NCI-H2171 treated with DMSO at 0.1 percent for 48 hours (cell line): ENCODE results near the gene NKX6-2.
"Not testable (repeated sequence)": the region's sequence is repeated elsewhere in the genome, so short reads cannot be mapped to it uniquely, and the experiment has no call there.

Experiments used
- DNase-seq: peaks from one replicate; lab custom pipeline; 2025; lab: John Stamatoyannopoulos, UW

Gene NKX6-2

DNA sequence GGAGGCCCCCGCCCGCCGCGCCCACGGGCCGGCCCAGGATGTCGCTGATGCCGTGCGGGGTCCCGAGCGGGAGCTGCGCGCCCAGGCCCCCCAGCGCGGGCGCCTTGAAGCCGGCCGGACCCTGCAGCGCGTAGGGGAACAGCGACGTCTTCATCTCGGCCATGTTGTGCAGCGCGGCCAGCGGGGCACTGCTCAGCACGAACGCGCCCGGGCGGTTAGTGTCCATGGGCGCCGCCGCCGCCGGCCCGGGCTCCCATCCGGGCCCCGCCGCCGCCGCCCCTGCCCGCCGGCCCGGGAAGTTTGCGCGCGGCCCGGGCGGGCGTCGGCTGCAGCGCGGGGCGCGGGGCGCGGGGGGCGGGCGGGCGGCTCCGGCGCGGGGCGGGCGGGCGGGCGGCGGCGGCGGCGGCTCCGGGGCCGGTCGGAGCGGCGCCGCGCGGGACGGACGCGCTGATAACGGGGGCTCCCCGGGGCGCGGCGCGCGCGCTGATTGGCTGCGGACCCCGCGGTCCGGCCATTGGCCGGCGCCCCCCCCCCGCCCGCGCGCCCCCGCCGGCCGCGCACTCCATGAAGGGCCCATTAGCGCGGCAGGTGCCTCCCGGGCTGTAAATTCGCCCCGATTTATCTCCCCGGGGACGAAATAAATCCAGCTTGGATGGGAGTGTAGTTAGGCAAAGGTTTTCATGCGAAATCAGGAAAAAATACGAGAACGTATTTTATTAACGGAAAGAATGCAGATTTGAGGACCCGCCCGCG lies at the start of gene NKX6-2:
Gene NKX6-2, minus strand, starts transcription at position 425 of the 753 bp plus-strand sequence. Its CDS starts 199 bp downstream, at position 226.
- no peak for DNase-seq

DNA sequence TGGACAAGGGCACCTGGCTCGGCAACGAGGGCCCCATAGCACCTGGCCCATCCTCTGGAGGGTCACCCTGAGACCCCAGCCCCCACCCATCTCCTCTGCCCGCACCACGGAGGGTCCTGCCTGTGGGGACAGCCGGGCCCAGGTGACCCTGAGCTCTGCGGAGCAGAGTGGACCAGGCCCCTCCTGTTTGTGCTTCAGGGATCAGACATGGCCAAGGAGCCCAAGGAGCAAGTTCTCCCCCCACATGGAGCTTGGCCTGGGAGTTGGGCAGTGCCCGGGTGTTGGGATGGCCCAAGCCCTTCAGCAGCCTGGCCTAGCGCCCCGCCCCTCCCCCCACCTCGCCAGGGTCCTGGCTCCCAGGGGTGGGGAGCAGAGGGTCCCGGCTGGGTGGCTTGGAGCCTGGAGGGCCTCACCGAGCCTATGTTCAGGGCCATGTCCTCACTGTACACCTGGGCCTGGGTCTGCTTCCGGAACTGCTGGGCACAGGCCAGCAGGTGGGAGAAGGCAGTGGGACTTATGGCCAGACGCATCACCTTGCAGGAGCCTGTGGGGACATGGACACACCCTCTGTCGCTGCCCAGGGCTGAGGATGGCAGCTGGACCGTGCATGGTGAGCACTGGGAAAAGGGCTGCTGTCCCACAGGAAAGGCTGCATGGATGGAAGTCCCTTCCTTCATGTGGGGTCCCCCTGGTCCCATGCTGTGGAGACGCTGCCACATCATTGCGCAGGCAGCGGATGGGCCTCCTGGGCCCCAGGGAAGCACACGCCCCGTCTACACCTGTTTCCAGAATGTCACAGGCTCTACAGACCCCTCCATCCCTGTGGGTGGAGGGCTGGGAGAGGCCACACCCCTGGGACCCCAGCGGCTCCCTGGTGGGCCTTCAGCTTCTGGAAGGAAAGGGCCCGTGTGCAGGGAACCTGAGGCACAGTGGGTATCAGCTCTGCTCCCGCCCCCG lies 49.2 kb upstream of the NKX6-2 start:
- no peak for DNase-seq

DNA sequence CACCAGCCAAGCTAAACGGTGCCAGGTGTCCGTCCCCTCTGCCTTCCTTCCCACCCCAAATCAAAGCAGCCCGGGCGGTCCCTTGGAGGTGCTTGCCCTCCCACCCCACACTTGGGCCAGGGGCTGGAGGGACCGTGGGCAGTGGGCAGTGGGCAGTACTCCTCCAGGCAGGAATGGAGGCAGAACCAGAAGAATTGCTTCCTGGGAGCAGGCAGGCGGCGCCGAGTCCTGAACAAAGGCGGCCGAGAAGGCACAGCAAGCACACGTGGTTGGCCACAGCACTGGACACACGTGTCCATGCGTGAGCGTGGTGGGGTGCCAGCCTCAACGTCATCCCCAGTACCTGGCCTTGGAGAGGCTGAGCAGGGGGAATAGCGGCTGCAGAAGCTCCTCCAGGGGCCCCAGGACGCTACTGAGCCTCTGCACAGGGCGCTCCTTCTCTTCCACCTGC lies 48.4 kb upstream of the NKX6-2 start:
- no peak for DNase-seq

DNA sequence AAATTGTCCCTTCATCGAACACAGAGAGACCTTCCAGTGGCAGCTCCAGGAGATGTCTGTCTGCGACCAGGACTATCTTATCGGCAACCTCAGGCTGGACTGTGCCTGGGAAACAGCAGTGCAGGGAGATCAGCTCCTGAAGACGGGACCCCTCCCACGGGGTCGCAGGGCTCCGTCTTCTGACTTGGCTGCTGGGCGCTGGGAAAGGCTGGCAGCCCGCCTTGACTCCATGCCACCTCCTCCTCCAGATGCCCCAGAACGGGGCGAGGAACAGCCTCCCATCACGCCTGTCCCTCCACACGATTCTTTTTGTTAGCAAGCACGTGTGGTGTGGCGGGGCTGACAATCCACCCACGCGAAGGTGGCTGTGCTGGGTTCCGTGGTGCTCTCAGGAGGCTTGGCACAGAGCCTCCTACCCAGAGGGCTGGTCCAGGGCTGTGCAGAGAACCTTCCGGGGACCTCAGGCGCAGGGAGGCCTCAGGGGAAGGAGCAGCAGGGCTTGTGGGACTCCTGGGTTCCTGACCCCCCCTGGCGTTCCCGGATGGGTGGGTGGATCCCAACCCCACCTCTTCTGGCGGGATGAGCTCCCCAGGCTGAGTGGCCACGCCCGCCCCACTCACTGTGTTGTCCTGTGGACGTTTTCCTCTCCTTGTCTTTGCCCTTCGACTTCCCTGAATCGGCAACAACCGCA lies 47.6 kb upstream of the NKX6-2 start:
- no peak for DNase-seq

DNA sequence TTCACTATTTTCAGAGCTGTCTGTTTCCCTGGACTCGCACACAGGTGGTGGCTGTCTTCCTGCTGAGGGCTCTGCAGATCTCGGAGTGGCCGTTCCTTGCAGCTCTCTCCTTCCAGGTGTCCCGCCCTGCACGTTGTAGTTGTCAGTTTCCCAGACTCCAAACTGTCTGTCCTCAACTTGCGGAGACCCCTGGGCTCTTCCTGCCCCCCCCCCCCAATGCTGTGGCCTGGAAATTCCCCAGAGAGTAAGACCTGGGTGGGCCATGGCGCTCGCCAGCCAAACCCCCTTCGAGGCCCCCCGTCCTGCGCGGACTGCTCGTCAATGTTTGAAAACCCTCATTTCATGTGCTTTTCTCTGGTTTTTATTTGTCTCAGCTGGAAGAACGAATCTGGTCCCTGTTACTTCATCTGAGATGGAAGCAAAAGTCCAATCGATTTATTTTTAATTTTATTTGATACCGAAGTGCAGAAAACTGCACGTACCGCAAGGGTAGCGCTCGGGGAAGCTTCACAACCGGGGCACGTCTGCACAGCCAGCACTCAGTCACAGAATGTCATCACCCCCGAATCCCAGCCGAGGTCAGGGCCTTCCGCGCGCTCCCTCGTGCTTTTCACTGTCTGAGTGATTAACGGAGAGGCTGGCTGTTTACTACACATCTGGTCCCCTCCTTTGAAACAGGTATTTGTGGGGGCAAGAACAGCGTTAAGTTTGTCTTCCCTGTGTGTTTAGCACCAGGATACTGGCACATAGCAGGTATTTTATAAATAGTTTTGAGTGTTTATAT lies 46.4 kb upstream of the NKX6-2 start:
- DNase-seq, result no peak

DNA sequence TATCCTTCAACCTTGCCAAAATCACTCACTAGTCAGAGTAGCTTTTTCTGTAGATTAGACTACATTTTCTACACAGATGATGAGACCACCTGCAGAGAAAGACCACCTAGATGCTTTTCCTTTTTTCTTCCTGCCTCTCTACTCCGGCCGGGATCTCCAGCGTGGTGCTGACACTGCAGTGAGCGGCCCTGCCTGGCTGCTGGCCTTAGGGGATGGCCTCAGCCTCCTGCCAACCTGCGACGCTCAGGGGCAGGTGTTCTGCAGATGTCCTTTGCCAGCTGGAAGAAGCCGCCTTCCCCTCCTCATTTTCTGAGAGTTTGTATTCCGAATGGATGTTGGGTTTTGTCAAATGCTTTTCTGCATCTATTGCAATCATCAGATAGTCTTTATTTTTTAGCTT lies 43.5 kb upstream of the NKX6-2 start:
- DNase-seq, result no peak

DNA sequence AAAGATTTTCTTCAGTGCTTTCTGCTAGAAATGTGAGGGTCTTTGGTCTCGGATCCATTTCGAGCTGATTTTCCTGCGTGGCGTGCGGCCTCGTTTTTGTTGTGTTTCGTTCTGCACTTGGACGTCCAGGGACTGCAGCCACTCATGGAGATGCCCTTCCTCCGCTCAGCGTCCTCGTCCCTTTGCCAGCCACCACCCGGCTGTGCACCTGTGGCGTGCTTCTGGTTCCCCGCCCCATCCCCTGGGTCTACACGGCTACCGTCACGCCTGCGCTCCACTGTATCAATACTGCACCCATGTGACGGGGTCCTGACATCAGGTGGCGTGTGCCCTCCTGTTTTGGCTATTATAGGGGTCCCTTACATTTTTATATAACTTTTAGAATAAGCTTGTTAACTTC lies 42.7 kb upstream of the NKX6-2 start:
- no peak for DNase-seq

DNA sequence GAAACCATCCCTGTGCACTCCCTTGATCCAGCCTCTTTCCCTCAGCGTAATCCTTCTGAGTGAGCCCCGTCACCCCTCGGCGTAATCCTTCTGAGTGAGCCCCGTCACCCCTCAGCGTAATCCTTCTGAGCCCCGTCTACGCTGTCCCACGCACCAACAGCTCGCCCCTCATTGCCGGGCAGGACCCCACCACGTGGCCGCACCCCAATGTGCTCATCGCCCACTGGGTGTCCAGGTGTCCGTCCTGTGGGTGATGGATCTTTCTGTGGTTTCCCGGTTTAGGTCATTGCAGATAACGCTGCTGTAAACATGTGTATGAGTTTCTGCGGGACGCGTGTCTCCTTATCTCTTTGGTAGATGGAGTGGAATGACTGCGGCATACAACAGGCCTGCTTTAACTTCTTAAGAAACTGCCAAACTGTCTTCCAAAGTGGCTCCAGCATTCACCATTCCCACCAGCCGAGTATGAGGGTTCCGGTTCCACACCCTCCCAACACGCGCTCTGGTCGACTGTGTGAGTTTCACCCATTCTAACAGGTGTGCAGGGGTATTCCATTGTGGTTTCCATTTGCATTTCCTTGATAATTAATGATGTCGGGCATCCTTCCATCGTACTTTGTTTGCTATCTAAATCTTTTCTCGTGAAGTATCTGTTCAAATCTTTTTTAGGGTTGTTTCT lies 42.1 kb upstream of the NKX6-2 start:
- DNase-seq, result no peak

DNA sequence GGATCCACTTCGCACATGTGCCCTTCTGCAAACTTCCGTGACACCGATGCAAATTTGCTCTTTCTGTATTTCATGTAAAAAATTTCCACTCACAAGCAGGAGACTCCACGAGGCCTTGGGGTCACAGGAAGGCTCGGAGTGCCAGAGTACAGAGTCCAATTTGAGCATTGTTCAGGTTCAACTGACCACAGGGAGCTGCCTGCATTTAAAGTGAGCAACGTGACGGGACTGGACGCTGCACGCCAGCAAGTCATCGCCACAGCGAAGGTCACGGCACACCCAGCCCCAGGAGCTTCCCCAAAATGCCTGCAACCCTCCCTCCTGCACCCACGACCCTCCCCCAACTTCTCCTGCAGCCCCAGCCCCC lies 41.5 kb upstream of the NKX6-2 start:
- DNase-seq, result no peak

DNA sequence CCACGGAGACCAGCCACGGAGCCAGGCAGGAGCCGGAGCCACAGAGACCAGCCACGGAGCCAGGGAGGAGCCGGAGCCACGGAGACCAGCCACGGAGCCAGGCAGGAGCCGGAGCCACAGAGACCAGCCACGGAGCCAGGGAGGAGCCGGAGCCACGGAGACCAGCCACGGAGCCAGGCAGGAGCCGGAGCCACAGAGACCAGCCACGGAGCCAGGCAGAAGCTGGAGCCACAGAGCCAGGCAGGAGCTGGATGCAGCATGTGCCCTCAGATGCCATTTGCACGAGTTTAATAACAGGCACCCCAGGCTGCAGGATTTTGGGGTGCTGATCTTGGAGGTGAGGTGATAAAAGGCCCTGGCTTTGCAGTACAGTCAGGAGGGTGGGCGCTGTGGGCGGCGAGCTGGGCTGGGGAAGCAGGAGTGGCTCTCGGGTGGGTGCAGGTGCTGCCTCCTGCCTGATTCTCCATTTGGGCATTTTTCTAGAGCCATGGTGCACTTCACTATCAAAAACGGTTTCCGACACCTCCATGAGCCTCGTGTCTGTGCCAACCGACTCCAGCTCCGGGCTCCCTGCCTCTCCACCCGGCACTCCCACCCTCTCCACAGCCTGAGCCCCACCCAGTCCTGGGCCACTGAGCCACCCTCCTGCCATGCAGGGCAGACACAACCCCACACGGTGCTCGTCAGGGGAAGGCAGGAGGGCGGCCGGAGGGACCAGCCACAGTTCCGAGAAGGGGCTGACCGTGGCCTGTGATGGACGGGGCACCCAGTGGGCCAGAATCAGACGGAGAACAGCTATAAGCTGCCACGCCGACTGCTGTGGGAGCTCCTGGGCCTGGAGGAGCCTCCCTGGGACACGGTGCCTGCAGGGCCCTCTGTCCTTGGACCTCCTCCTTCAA lies 40.8 kb upstream of the NKX6-2 start:
- no peak for DNase-seq

DNA sequence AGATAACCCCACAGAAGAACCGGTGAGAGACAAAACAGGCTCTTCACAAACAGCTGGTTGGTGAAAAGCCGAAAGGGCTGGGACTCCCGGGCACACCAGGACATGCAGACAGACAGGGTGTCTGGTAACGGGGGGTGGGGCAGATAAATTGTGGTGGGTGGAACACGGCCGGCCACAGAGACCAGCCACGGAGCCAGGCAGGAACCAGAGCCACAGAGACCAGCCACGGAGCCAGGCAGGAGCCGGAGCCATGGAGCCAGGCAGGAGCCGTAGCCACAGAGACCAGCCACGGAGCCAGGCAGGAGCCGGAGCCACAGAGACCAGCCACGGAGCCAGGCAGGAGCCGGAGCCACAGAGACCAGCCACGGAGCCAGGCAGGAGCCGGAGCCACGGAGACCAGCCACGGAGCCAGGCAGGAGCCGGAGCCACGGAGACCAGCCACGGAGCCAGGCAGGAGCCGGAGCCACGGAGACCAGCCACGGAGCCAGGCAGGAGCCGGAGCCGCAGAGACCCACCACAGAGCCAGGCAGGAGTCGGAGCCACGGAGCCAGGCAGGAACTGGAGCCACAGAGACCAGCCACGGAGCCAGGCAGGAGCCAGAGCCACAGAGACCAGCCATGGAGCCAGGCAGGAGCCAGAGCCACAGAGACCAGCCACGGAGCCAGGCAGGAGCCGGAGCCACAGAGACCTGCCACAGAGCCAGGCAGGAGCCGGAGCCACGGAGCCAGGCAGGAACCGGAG lies 40.0 kb upstream of the NKX6-2 start:
- not testable (repeated sequence) for DNase-seq

DNA sequence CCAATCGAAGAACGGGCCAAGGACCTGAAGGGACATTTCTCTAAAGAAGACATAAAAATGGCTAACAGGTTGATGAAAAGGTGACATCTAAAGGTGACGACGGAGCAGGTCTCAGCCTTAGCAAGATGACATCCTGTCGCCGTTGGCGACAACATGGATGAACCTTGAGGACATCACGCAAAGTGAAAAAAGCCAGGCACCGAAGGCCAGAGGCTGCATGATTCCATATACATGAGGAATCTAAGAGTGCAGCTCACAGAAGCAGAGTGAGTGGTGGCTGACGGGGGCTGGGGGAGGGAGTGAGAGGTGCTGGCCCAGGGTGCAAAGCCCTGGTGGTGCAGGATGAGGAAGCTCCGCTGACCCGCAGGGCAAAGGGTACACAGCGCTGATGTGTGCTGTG lies 34.1 kb upstream of the NKX6-2 start:
- no peak for DNase-seq

DNA sequence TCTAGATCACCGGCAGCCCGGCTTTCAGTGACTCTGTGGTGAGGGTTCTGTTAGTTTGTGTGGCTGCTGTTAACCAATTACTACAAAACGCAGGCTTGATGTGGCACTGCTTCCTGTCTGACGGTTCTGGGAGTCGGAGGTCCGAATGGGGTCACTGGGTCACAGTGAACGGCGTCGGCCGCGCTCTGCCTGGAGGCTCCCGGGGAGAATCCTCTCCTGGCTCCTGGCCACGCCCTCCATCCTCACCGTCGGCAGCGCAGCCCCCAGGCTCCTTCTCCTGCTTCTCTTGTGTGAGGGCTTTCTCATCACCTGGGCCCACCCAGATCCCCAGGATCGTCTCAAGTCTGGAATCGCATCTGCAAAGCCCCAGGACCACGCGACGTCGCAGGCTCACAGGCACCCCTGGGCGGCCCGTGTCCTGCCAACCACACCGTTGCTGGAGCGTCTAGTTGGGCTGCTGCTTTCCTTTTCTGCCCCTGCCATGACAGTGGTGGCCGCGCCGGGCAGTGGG lies 31.8 kb upstream of the NKX6-2 start:
- no peak for DNase-seq

DNA sequence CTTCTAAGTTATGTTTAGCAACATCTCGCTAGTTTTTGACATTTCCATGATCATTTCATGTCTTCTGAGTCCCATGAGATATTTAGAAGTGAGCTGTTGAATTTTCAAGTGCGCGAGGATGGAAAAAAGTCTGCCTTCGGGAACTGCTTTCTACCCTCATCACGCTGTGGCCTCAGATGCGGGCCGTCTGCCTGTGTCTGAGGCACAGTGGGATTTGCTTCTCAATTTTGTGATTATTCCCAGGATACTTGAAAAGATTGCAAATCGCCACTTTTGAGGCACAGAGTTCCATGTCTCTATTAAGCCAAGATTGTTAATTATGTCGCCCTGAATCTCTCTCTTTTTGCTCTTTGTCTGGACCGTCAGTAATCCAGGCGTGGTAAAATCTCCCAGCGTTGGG lies 30.8 kb upstream of the NKX6-2 start:
- no peak for DNase-seq

DNA sequence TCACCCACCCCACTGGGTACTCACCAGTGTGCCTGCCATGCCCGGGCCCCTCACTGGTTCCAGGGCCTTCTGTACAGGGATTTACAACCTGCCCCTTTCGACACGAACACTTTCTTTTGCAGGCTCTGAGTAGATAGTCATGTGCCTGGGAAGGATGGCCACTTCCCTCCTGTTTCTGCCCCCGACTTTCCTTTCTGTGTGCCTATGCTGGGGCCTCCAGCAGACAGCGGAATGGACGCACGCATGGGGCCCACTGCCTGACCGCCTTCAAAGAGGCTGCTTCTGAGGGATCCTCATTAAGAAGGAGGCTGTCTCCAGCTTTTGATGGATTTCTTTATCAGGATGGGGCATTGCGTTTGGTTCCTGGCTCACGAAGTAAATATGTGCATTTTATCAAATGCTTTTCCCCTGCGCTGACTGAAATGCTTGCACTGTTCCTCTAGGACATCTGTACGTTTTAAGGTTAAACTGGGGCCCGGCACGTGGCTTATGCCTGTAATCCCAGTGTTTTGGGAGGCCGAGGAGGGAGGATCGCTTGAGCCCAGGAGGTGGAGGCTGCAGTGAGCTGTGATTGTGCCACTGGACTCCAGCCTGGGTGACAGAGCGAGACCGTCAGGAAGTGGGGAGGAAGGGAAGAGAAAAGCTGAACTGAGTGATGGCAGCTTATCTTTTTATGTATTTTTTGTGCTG lies 29.4 kb upstream of the NKX6-2 start:
- no peak for DNase-seq

DNA sequence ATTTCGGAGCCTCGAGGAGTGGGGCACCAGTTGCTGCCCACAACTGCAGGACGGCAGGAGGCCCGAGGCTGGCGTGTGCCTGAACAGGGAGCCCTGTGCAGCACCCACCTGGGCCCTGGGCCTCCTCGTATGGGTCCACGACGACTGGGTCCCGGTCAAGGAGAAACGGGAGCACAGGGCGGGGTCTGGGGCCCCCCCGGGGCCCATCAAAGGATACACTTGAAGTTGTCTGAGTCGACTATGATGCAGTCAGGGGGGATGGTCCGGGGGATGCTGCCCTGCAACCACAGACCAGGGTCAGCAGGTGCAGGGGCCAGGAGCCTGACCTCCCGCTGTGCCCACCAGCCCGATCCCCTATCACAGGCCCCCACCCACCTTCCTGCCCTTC lies 28.5 kb upstream of the NKX6-2 start:
- no peak for DNase-seq

DNA sequence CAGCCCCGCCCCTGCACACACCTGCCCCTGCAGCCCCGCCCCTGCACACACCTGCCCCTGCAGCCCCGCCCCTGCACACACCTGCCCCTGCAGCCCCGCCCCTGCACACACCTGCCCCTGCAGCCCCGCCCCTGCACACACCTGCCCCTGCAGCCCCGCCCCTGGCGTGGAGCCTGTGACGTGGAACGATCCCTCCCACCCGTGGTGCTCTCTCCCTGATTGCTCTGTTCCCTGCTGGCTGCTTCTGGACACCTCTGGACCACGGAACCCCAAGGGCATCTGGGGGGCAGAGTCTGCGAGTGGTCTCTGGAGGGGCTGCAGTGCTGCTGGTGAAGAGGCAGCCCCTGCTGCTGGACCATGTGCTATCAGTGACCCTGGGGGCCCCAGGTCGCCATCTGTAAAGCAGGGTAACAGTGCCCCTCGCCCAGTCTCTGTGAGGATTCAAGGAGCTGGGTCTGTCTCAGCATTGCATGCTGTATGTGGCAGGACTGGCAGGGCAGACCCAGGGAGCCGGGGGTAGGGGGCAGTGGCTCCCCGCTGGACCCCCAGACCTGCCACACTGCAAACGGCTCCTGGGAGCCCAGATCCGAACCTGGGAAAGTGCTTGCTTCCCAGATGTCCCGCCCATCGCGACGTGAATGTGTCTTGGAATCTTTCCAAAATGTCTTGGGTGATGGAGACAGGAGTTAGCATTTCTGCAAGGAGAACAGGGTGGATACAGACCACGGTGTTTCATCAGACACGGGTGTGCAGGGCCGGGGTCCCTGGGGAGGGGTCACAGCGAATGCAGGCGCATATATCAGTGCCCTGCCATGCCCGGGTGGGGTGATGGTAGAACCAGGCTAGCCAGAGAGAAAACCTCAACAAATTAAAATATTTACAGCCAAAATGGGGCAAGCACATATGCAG lies 27.9 kb upstream of the NKX6-2 start:
- DNase-seq, result no peak

DNA sequence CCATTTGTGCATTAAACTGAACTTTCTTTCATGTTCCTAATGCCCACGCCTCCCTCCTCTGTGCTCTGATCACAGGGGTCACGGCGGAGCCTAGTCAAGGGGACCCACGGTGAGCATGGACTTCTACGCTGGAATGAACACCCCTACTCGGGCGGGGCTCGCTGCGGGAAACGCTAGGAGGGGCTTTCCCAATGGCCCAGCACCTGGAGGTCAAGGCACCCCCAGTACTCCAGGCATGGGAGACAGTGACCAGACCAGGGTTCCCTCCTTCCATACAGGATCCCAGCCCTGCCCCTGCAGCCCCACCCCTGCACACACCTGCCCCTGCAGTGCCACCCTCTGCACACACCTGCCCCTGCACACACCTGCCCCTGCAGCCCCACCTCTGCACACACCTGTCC lies 27.1 kb upstream of the NKX6-2 start:
- no peak for DNase-seq
